Measurements from ENCODE around the gene COMT.

Gene COMT

DNA sequence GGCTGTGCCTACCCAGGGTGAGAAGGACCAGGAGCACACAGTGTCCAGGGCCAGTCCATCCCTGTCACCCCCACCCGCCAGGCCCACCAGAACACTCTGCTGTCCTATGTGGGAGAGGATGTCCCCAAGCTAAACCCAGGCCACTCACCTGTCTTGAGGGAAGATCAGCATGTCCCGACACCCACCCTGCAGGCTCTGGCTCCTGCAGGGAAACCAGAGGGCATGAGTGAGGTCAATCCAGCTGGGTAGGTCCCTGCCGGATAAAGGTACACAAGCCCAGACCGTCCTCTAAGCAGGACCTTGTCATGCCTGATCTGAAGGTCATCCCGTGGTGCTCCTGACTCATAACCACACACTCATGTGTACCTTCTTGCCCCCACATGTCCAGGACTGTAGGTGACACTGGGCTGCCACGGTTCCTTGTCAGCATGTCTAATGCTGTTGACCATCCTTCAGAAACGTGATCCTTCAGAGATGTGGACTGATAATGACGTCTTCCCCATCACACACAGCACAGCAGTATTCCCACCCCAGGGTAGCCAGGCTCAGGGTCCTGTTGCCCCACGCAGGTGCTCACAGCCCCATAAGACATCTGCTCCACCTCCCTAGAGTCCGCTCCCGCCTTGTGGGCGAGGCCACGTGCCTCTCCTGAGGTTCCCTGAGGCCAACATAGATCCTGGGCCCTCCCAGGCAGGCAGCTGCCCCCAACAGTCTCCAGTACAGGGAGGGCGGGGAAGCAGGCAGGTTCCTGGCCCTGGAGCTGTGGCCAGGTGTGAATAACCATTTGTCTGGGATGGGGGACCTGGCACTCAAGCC lies 68.9 kb downstream of the COMT start:
- DNase-seq (ENCODE audit: low spot score) = no peak
- Histone ChIP-seq H3K18ac (ENCODE audit: low read length) (no peak overlapping the region), H2BK15ac (ENCODE audit: low read length) (peak overlapping the region; percentile 39), H3K9ac (ENCODE audit: low read depth, low read length, poor library complexity) (no peak overlapping the region), H4K8ac (ENCODE audit: low read depth, low read length) (no peak overlapping the region), H4K91ac (ENCODE audit: low read depth, low read length, poor library complexity) (no peak overlapping the region), H2AFZ (ENCODE audit: low read length) (no peak overlapping the region), H3K4me2 (ENCODE audit: insufficient read depth, low read length, poor library complexity, severe bottlenecking) (no peak overlapping the region), H3K23ac (ENCODE audit: low read depth, low read length, poor library complexity) (peak overlapping the region; percentile 69), H3K9me3 (replicated peaks in 1 of 2; ENCODE audit: control insufficient read depth in 2 of 2, insufficient read depth in 1 of 2, low read depth in 1 of 2, low read length in 2 of 2) (no peaks in the 10 kb centered on the region), H3K27me3 (ENCODE audit: control insufficient read depth in 3 of 3, insufficient read depth in 3 of 3, low read depth in 1 of 3, low read length in 3 of 3) (peaks cover 0 to 12% (median 12%) of the 10 kb centered on the region in 3 experiments), H2AK5ac (ENCODE audit: low read depth, low read length) (no peak overlapping the region), H3K36me3 (replicated peaks in 1 of 2; ENCODE audit: control insufficient read depth in 2 of 2, insufficient read depth in 2 of 2, low read length in 2 of 2) (no peaks in the 10 kb centered on the region), H2BK120ac (ENCODE audit: low read depth, low read length) (no peak overlapping the region), H3K4ac (ENCODE audit: low read length) (no peak overlapping the region), H3K4me3 (ENCODE audit: low read length in 2 of 2) (no peak overlapping the region), H2BK12ac (ENCODE audit: low read length) (no peak overlapping the region), H3K14ac (ENCODE audit: low read length) (no peak overlapping the region), H3K27ac (replicated peaks; ENCODE audit: low read length) (no peak overlapping the region), H2BK5ac (ENCODE audit: low read length) (no peak overlapping the region), H3K79me1 (ENCODE audit: low read depth, low read length) (peaks cover 5% of the 10 kb centered on the region), H3K4me1 (ENCODE audit: control insufficient read depth in 2 of 2, insufficient read depth in 1 of 2, low read depth in 1 of 2, low read length in 2 of 2) (peaks cover 3 to 7% of the 10 kb centered on the region in 2 donors)
- WGBS, 2 donors (ENCODE audit: extremely low coverage in 2 of 2, insufficient read length in 2 of 2, insufficient replicate concordance in 1 of 2) = no CpG with 5 or more reads among the region's 14 CpGs

DNA sequence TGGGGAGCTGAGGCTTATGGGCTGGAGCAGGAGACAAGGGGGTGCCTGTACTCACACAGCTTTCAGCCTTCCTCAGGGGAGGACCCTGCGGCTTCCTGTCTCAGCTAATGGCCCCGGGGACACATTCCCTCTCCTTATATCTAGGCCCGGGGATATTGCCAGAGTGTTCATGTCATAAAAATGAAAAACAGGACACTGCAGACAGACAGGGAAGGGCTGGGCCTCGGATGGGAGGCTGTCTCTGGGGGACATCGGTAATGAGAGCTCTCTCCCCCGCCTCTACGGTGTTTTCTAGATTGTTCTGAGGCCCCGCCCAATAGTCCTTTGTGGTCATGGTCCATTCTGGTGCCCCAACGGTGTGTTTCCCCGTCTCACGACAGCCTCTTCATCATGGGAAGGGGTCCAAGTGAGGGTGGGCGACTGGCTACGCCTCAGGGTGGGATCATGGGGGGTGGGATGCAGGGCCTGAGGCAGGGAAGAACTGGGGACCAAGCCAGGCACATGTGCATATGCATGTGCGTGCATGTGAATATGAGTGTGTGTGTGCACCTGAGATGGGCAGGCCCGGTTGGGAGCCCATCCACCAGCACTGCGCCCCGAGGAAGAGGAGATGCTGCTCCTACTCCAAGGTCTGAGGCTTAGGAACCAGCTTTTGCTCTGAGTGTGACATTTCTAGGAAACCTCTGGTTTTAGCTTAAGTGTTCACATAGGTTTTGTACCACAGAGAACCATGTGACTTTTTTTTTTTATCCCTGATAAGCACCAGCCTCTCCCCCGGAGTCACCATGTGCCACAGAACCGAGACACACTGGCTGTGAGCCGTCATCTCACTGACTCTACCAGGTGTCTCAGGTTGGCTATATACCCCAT lies 69.8 kb downstream of the COMT start:
- H2AFZ ChIP-seq (ENCODE audit: low read length) = no peak overlapping the region
- no peak overlapping the region for H3K27ac ChIP-seq (replicated peaks; ENCODE audit: low read length)
- no peak overlapping the region for H4K91ac ChIP-seq (ENCODE audit: low read depth, low read length, poor library complexity)
- H3K9me3 ChIP-seq (replicated peaks in 1 of 2; ENCODE audit: control insufficient read depth in 2 of 2, insufficient read depth in 1 of 2, low read depth in 1 of 2, low read length in 2 of 2) = no peaks in the 10 kb centered on the region
- H3K79me1 ChIP-seq (ENCODE audit: low read depth, low read length) = peaks cover 5% of the 10 kb centered on the region
- H2BK12ac ChIP-seq (ENCODE audit: low read length) = no peak overlapping the region
- no peaks in the 10 kb centered on the region for H3K36me3 ChIP-seq (replicated peaks in 1 of 2; ENCODE audit: control insufficient read depth in 2 of 2, insufficient read depth in 2 of 2, low read length in 2 of 2)
- H4K8ac ChIP-seq (ENCODE audit: low read depth, low read length) = peak overlapping the region; percentile 7
- peak overlapping the region; percentile 39 for H2BK15ac ChIP-seq (ENCODE audit: low read length)
- WGBS, 2 donors (ENCODE audit: extremely low coverage in 2 of 2, insufficient read length in 2 of 2, insufficient replicate concordance in 1 of 2) = no CpG with 5 or more reads among the region's 20 CpGs
- H3K4me3 ChIP-seq (ENCODE audit: low read length in 2 of 2) = no peak overlapping the region
- no peak for DNase-seq (ENCODE audit: low spot score)
- H3K18ac ChIP-seq (ENCODE audit: low read length) = no peak overlapping the region
- peak overlapping the region; percentile 72 for H2BK5ac ChIP-seq (ENCODE audit: low read length)
- H3K14ac ChIP-seq (ENCODE audit: low read length) = no peak overlapping the region
- H3K4me1 ChIP-seq (ENCODE audit: control insufficient read depth in 2 of 2, insufficient read depth in 1 of 2, low read depth in 1 of 2, low read length in 2 of 2) = peaks cover 3 to 7% of the 10 kb centered on the region in 2 donors
- H2BK120ac ChIP-seq (ENCODE audit: low read depth, low read length) = no peak overlapping the region
- peak overlapping the region; percentile 44 for H2AK5ac ChIP-seq (ENCODE audit: low read depth, low read length)
- peaks cover 0 to 18% (median 16%) of the 10 kb centered on the region in 3 experiments for H3K27me3 ChIP-seq (ENCODE audit: control insufficient read depth in 3 of 3, insufficient read depth in 3 of 3, low read depth in 1 of 3, low read length in 3 of 3)
- peak overlapping the region; percentile 69 for H3K23ac ChIP-seq (ENCODE audit: low read depth, low read length, poor library complexity)
- no peak overlapping the region for H3K4me2 ChIP-seq (ENCODE audit: insufficient read depth, low read length, poor library complexity, severe bottlenecking)
- peak overlapping the region; percentile 57 for H3K9ac ChIP-seq (ENCODE audit: low read depth, low read length, poor library complexity)
- H3K4ac ChIP-seq (ENCODE audit: low read length) = no peak overlapping the region

DNA sequence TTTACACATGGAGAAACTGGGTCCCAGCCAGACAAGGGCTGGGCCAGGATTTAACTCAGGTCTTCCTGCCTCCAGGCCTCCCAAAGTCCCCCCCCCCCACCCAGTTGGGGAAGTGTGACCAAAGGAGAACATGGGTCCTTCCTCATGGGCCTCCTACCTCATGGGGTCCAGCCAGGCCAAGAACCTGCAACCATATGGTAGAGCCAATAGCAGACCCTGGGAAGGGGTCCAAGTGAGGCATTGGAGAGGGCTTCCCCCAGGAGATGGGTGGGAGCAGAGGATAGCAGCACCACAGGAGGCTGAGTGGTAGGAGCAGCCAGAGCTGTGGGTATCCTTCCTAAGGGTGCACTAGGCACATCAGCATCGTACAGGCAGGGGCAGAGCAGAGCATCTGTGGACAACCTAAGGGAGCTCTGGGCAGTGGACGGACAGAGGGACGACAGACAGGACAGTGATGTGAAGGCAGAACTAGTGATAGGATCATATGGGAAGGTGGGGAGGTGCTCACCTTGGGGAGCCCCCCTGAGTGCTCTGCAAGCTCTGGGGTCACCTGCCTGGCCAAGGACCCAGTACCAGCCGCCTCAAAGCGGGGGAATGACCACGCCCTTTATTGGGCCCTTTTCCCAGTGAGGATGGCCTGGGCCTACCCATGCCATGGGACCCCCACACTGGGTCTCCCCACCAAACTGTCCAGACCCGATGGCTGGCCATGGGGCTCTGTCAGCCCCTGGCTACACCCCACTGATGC lies 70.6 kb downstream of the COMT start:
- Histone ChIP-seq H3K14ac (ENCODE audit: low read length) (no peak overlapping the region), H4K8ac (ENCODE audit: low read depth, low read length) (no peak overlapping the region), H2BK5ac (ENCODE audit: low read length) (peak overlapping the region; percentile 42), H2BK120ac (ENCODE audit: low read depth, low read length) (no peak overlapping the region), H3K18ac (ENCODE audit: low read length) (peak overlapping the region; percentile 67), H3K79me1 (ENCODE audit: low read depth, low read length) (peaks cover 5% of the 10 kb centered on the region), H3K9me3 (replicated peaks in 1 of 2; ENCODE audit: control insufficient read depth in 2 of 2, insufficient read depth in 1 of 2, low read depth in 1 of 2, low read length in 2 of 2) (no peaks in the 10 kb centered on the region), H2AFZ (ENCODE audit: low read length) (no peak overlapping the region), H3K36me3 (replicated peaks in 1 of 2; ENCODE audit: control insufficient read depth in 2 of 2, insufficient read depth in 2 of 2, low read length in 2 of 2) (no peaks in the 10 kb centered on the region), H3K4me2 (ENCODE audit: insufficient read depth, low read length, poor library complexity, severe bottlenecking) (no peak overlapping the region), H2BK12ac (ENCODE audit: low read length) (peak overlapping the region; percentile 79), H3K4ac (ENCODE audit: low read length) (peak overlapping the region; percentile 12), H3K27me3 (ENCODE audit: control insufficient read depth in 3 of 3, insufficient read depth in 3 of 3, low read depth in 1 of 3, low read length in 3 of 3) (peaks cover 0 to 19% (median 18%) of the 10 kb centered on the region in 3 experiments), H3K9ac (ENCODE audit: low read depth, low read length, poor library complexity) (no peak overlapping the region), H3K23ac (ENCODE audit: low read depth, low read length, poor library complexity) (peak overlapping the region; percentile 90), H3K27ac (replicated peaks; ENCODE audit: low read length) (no peak overlapping the region), H3K4me3 (ENCODE audit: low read length in 2 of 2) (no peak overlapping the region), H2BK15ac (ENCODE audit: low read length) (no peak overlapping the region), H4K91ac (ENCODE audit: low read depth, low read length, poor library complexity) (no peak overlapping the region), H3K4me1 (ENCODE audit: control insufficient read depth in 2 of 2, insufficient read depth in 1 of 2, low read depth in 1 of 2, low read length in 2 of 2) (peaks cover 6 to 7% of the 10 kb centered on the region in 2 donors), H2AK5ac (ENCODE audit: low read depth, low read length) (peak overlapping the region; percentile 88)
- no CpG with 5 or more reads among the region's 7 CpGs for WGBS, 2 donors (ENCODE audit: extremely low coverage in 2 of 2, insufficient read length in 2 of 2, insufficient replicate concordance in 1 of 2)
- DNase-seq (ENCODE audit: low spot score) = no peak

All from neuronal stem cell (in vitro differentiated cells).